Nephron progenitor cell (in vitro differentiated cells): ENCODE data around the gene SIPA1L3.
A peak's percentile ranks its signal among the peaks of the same experiment; 100 is the strongest.

Experiments used
- DNase-seq: peaks from one replicate; pipeline ENCODE4 v3.0.0; 2021
- H3K27ac Mint-ChIP-seq: 2 replicates; pipeline ENCODE4 v1.8.0; 2021; ENCODE audit warnings: mild to moderate bottlenecking, moderate library complexity, mixed read lengths
- H3K27me3 Mint-ChIP-seq: 2 replicates; pipeline ENCODE4 v1.8.0; 2021; ENCODE audit warnings: mild to moderate bottlenecking, low read depth, mixed read lengths; ENCODE audit not compliant: poor library complexity
- H3K36me3 Mint-ChIP-seq: 2 replicates; pipeline ENCODE4 v1.8.0; 2021; ENCODE audit warnings: low read depth, mixed read lengths
- H3K4me1 Mint-ChIP-seq: 2 replicates; pipeline ENCODE4 v1.8.0; 2021; ENCODE audit warnings: mixed read lengths
- H3K4me3 Mint-ChIP-seq: 2 replicates; pipeline ENCODE4 v1.8.0; 2021; ENCODE audit warnings: mild to moderate bottlenecking, moderate library complexity, mixed read lengths
- H3K9me3 Mint-ChIP-seq: 2 replicates; pipeline ENCODE4 v1.8.0; 2021; ENCODE audit warnings: mild to moderate bottlenecking, moderate library complexity, mixed read lengths
- CTCF ChIP-seq: fragments of 200-600 bp; sonication (generic); IDR thresholded peaks from 2 replicates; pipeline ENCODE4 v1.5.0; 2021; ENCODE audit warnings: antibody characterized with exemption

The SIPA1L3 gene

GRCh38 chr19:37896180-37896579 lies 10.8 kb upstream of the SIPA1L3 start:
- Mint-ChIP-seq H3K27me3 (peaks cover 24% of the 10 kb centered on the region), H3K4me1 (peaks cover 10% of the 10 kb centered on the region), H3K4me3 (no peak overlapping the region), H3K9me3 (peaks cover 4% of the 10 kb centered on the region), H3K27ac (no peak overlapping the region), H3K36me3 (no peaks in the 10 kb centered on the region)
- no peak for TF ChIP-seq CTCF
- DNase-seq, result no peak

GRCh38 chr19:37899453-37899852 lies 7.6 kb upstream of the SIPA1L3 start:
- DNase-seq, result no peak
- Mint-ChIP-seq H3K9me3 (no peaks in the 10 kb centered on the region), H3K36me3 (no peaks in the 10 kb centered on the region), H3K27me3 (peaks cover 6% of the 10 kb centered on the region), H3K4me3 (no peak overlapping the region), H3K4me1 (peaks cover 10% of the 10 kb centered on the region), H3K27ac (no peak overlapping the region)
- TF ChIP-seq CTCF, result no peak

GRCh38 chr19:37899966-37900365 lies 7.0 kb upstream of the SIPA1L3 start:
- H3K4me3 Mint-ChIP-seq, result no peak overlapping the region
- peaks cover 6% of the 10 kb centered on the region for H3K27me3 Mint-ChIP-seq
- H3K9me3 Mint-ChIP-seq, result no peaks in the 10 kb centered on the region
- no peak for DNase-seq
- no peaks in the 10 kb centered on the region for H3K36me3 Mint-ChIP-seq
- TF ChIP-seq CTCF, result no peak
- peaks cover 10% of the 10 kb centered on the region for H3K4me1 Mint-ChIP-seq
- H3K27ac Mint-ChIP-seq, result no peak overlapping the region

DNA sequence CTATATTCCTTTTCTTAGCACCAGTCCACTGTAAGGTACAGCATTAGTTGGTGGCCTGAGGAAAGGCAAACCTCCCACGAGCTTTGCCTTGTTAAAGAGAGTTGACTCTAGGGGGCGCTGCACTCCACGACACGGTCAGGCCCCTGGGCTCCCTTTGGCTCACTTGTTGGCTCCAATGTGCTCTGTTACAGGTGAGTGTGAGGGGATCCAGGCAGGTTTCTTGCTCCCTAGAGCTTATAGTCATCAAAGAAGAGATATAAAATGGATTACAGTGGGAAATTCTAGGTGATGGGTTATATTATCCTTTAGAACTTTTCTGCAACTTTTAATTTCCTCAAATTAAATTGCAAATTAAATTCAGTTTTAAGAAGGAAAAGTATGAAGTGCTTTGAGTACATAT lies 4.3 kb upstream of the SIPA1L3 start:
- Mint-ChIP-seq H3K36me3 (no peaks in the 10 kb centered on the region), H3K27me3 (no peaks in the 10 kb centered on the region), H3K4me1 (peaks cover 20% of the 10 kb centered on the region), H3K27ac (no peak overlapping the region), H3K4me3 (no peak overlapping the region), H3K9me3 (no peaks in the 10 kb centered on the region)
- peak; percentile 83 for TF ChIP-seq CTCF
- peak; percentile 85 for DNase-seq

DNA sequence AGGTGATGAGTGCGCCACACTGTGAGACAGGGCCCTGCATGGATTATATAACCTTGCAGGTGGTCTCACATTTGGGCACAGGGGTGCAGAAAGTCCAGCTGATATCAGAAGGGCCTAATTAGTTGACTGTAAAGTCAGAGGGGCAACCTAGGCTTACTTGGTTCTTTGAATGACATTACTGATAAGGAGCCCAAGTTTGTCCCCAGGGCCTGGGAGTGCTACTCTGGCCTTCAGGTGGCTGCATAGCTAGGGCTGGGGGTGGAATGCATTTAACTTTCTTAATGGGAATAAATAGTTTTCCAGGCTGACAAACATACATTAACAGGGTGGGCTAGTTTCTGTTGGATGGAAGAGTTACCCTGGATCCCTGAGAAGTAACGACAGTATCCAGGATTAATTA lies 3.9 kb upstream of the SIPA1L3 start:
- H3K4me3 Mint-ChIP-seq, result no peak overlapping the region
- peaks cover 24% of the 10 kb centered on the region for H3K4me1 Mint-ChIP-seq
- no peak overlapping the region for H3K27ac Mint-ChIP-seq
- no peak for DNase-seq
- H3K27me3 Mint-ChIP-seq, result no peaks in the 10 kb centered on the region
- TF ChIP-seq CTCF, result no peak
- H3K36me3 Mint-ChIP-seq, result no peaks in the 10 kb centered on the region
- H3K9me3 Mint-ChIP-seq, result no peaks in the 10 kb centered on the region

GRCh38 chr19:37905946-37906868 lies 801 bp upstream of the SIPA1L3 start, which contains the start of gene WDR87:
WDR87 (minus strand) TSS chr19:37906594; CDS start chr19:37898239, 8,355 bp downstream.
- H3K4me3 Mint-ChIP-seq, result peak within 1 kb of the TSS; percentile 89
- peaks cover 5% of the 10 kb centered on the region for H3K36me3 Mint-ChIP-seq
- no peaks in the 10 kb centered on the region for H3K9me3 Mint-ChIP-seq
- H3K27ac Mint-ChIP-seq, result peak within 1 kb of the TSS; percentile 97
- peaks cover 40% of the 10 kb centered on the region for H3K4me1 Mint-ChIP-seq
- TF ChIP-seq CTCF, result no peak
- DNase-seq, result peak; percentile 83
- no peaks in the 10 kb centered on the region for H3K27me3 Mint-ChIP-seq
